HG03575 (cell line): Measurements from ENCODE around the gene CAPZA2.
"Not testable (repeated sequence)": the region's sequence is repeated elsewhere in the genome, so short reads cannot be mapped to it uniquely, and the experiment has no call there.

Experiments
- ATAC-seq: cut with Tn5 transposase; IDR thresholded peaks from one replicate; pipeline ENCODE4 v1.9.1; 2021; ENCODE audit not compliant: unreplicated experiment, insufficient number of reproducible peaks, low FRiP score; ENCODE audit errors: extremely low read depth

Gene CAPZA2

GRCh38 chr7:116950889-116951351, 88.5 kb downstream of the CAPZA2 start:
- no peak for ATAC-seq

GRCh38 chr7:116951366-116952292, 89.2 kb downstream of the CAPZA2 start:
- ATAC-seq: no peak

- no peak for ATAC-seq
Observed at GRCh38 chr7:116952635-116953371, 90.4 kb downstream of the CAPZA2 start.

GRCh38 chr7:116953372-116953905, 91.1 kb downstream of the CAPZA2 start, which contains the start of gene ST7:
Gene ST7 (plus strand): TSS chr7:116953501. CDS start chr7:116953541, 40 bp downstream.
- no peak for ATAC-seq

- ATAC-seq: no peak
Observed at GRCh38 chr7:116953906-116954838, 91.8 kb downstream of the CAPZA2 start.

- ATAC-seq: no peak
Observed at GRCh38 chr7:116955340-116955739, 93.0 kb downstream of the CAPZA2 start.

- peak; percentile 86 for ATAC-seq
Observed at GRCh38 chr7:116955801-116956476, 93.6 kb downstream of the CAPZA2 start.

GRCh38 chr7:116956477-116956804, 94.1 kb downstream of the CAPZA2 start:
- ATAC-seq: no peak

GRCh38 chr7:116957874-116958273, 95.5 kb downstream of the CAPZA2 start:
- peak; percentile 27 for ATAC-seq

GRCh38 chr7:116961966-116962673, 99.7 kb downstream of the CAPZA2 start:
- not testable (repeated sequence) for ATAC-seq

- no peak for ATAC-seq
Observed at GRCh38 chr7:116963234-116963633, 100.8 kb downstream of the CAPZA2 start.

- ATAC-seq: no peak
Observed at GRCh38 chr7:116966601-116967000, 104.2 kb downstream of the CAPZA2 start.

GRCh38 chr7:116967254-116967922, 105.0 kb downstream of the CAPZA2 start:
- ATAC-seq: no peak

- no peak for ATAC-seq
Observed at GRCh38 chr7:116967983-116968382, 105.6 kb downstream of the CAPZA2 start.

- ATAC-seq: no peak
Observed at GRCh38 chr7:116968631-116969030, 106.2 kb downstream of the CAPZA2 start.

GRCh38 chr7:116969371-116969902, 107.0 kb downstream of the CAPZA2 start:
- ATAC-seq: no peak
